ENCODE data around the gene C6orf52. TPM values are rescaled to one million over a fixed set of nuclear protein-coding genes. Genes with fewer than 3 reads are reported as not detected.
"Not testable (repeated sequence)": the region's sequence is repeated elsewhere in the genome, so short reads cannot be mapped to it uniquely, and the experiment has no call there.

The C6orf52 gene
- total RNA-seq, 1 experiment from 2014 or later: 2.9 TPM

DNA sequence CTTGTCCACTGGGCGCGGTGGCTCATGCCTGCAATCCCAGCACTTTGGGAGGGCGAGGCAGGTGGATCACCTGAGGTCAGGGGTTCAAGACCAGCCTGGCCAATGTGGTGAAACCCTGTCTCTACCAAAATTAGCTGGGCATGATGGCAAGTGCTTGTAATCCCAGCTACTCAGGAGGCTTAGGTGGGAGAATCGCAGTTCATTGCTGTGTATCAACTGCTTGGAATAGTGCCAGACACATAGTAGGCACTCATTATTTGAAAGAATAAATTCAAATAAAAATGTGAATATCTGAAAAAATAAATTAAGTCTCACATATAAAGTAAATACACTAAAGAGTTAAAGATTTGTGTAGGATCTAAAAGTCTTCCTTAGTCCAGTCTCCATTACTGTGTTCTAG is 2.2 kb upstream of the C6orf52 start:
- DNase-seq (ENCODE audit: low read depth): no peak

DNA sequence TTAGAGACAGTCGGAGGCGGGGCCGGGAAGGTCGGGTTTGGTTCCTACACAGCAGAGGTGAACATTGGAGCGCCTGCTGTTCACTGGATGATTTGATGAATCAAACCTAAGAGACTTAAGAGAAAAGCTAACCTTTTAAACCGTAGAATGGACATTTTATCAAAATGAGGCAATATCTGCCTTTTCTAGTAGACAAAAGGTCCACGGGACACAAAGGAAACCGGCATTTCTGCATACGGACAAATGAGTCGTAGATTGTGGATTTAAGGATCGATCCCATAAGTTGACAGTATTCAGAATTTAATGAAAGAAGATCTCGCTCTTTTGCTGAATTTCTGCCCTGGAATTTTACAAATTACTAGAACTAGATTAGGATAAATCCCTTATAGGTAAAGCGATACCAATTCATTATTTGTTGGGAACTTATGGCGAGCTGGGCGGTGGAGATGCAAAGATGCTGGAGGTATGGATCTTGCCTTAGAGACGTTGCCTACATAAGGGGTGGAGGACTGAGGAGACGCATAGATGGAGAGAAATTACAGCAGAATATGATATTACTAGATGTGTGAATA is 756 bp upstream of the C6orf52 start:
- DNase-seq (ENCODE audit: low read depth): no peak

DNA sequence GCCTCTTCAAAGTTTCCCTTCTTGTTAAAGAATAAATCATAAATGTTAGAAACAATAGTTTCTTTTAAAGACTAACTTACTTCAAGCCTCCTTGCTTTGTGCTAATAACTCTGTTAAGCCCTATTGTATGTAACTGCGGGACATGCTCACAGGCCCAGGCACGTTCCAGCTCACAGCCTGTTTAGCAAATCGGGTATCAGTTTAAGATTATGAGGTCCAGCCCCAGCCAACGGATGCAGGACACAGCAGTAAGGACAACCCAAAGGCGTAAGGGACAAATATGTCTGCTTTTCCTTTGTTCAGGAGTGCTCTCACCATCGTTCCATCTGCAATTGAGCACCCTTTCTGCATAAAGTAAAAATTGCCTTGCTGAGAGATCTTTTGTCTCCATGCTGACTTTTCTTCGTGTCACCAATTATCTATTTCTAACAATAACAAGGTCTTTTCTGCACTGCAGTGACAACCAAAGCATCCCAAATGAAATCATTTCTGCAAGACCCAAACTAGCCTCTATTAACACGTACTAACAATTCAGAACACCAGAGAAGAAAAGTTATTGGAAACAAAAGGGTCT is 1.4 kb downstream of the C6orf52 start:
- no peak for DNase-seq (ENCODE audit: low read depth)

DNA sequence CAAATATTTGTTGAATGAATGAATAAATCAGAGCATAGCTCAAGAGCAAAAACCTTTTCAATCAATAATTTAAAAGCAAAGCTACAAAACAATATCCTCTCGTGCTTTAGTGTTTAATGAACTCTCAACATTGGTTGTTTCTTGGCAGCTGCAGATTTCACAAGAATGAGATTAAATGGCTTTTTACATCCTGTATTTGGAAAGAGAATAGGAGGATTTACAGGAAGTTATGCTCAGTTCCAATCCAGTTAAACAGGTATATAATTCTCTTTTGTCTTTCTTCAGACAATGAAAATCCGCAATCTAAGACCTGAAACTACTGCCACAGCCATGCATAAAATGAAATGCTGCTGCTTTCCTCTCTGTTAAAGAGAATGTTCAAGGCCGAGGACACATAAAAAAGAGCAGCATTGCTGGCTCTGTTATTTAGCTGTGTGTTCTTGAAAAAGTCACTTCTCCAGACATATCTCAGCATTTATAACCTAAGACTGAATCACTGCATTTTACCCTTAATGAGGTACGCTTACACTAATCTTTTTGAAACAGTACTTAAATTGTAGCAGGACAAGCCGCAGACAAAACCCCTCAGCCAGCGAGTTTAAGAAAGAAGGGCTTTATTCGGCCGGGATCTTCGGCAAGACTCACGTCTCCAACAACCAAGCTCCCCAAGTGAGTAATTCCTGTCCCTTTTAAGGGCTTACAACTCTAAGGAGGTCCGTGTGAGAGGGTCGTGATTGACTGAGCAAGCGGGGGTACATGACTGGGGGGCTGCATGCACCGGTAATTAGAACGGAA is 3.6 kb downstream of the C6orf52 start:
- no peak for DNase-seq (ENCODE audit: low read depth)

DNA sequence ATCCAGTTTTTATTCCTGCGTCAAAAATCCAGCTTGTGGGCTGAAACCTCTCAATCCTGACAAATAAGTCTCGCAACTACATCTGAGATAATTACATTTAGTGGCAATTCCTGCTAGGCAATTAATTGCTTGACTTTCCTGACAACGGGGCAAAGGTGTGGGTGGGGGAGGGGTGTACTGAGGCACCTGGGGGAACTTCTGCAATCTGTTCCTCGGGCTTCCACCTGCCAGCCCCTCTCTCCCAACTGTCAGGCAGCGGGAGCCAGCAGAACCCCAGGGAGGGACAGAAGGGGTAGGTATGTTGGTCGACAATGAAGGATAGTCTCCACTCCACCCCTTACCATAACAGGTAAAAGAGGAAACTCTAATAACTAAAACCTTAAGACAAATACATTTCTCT is 6.8 kb downstream of the C6orf52 start:
- DNase-seq (ENCODE audit: low read depth): no peak

DNA sequence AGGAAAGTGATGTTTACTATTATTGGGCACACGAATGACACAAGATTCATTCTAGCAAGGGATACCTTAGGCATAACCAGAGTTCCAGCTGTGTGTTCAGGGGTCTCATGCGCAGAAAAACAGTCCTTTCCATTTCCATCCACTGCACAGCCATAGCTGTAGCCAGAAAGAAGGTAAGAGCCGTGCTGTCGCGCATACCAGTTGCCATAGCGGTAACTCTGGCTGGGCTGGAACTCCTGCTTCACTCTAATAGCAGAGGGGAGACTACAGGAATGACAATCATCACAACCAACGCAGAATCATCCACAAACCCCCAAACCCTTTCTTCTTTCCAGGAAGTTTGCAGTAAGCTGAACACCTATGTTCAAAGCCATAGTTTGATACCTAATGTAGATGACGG is 7.5 kb downstream of the C6orf52 start:
- no peak for DNase-seq (ENCODE audit: low read depth)

DNA sequence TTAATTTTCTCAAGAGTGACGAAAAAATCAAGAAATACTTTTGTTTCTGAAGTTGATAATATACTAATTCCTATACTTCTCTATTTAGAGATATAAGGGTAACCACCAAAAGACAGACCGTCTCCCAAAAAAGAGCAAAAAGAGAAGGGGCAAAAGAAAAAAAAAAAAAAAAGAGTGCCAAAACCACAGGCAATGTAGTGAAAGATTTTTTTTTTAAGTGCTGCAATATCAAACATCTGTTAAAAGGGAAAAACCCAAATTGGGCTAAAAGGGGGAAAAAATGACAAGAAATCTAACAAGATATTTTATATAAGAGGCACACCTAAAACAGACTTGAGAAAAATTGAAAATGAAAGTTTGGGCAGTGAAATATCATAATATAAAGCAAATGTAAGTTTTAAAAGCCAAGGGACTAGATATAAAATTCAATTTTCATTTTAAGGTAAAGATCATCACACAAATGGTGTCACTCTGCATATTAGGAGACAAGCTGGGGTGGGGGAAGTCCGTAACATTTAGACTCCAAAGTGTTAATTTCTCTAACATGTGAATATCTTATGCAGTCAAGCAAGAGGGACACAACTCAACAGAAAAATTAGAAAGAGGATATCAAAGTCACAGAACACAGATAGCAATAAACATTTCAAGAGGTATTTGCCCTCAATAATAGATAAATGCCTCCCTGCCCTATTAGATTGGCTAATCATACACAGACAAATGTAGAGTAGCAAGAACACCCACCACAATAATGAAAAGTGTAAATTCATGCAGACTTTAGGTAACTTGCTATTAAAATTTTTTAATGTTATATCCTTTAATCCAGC is 9.1 kb downstream of the C6orf52 start:
- no peak for DNase-seq (ENCODE audit: low read depth)

DNA sequence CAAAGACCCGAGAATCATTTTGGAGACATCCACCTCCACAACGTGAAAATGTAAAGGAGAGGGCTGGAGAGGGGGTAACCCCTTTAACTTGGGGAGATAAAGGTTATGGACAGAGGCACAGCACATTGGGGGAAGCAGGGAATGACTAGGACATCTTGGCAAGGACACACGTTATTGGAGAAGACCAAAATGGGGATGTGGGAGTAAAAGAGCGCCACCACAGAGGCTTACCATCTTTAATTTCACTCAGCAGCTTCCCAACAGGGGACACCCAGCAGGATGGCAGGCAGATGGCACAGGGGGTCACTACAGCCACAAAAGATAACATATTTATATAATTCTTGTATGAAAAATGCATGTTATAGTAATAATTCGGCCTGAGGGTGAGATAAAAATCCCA is 9.8 kb downstream of the C6orf52 start:
- DNase-seq (ENCODE audit: low read depth): no peak

DNA sequence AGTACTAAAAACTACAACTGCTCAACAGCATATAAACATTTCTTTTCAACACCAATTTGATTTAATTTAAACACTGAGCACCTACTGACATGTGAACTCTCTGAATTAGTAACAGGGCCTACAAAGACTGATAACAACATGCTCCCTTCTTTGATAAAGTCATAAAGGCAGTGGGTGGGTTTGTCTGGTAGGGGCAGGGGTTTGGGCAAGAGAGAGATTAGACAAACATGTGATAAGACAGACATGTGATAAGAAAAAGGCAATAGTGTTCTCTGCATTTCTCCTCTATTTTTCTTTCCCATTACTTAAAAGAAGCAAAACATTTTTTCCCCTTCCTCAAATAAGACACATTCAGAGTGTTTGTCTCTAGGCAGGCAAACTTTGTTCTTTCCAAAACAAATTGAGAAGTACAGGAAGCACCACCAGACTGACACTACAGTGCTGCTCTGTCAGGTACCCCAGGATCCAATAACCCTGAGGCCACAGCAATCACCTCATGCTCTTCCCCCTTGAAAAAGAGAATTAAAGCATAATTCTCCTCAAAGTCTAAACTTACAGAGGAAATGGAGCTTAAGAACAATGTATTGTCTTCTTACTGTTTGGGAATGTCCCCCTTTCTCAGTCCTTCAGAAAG is 11.9 kb downstream of the C6orf52 start:
- no peak for DNase-seq (ENCODE audit: low read depth)

DNA sequence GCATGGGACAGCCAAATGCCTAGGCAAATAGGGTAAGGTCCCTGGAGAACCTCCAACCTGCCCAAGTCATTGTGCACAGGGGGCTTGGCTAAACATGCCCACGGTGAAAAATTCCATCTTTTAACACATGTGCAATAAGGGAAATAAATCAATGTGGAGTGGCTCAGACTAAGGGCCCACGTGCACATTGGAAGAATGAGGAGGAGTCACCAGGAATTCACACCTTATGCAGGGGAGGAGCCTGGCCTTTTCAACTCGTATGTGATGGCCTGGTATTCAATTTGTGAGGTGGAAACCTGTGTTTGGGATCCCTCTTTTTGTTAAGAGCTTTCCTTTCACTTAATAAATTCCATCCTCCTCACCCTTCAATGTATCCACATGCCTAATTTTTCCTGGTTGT is 12.6 kb downstream of the C6orf52 start:
- no peak for DNase-seq (ENCODE audit: low read depth)

DNA sequence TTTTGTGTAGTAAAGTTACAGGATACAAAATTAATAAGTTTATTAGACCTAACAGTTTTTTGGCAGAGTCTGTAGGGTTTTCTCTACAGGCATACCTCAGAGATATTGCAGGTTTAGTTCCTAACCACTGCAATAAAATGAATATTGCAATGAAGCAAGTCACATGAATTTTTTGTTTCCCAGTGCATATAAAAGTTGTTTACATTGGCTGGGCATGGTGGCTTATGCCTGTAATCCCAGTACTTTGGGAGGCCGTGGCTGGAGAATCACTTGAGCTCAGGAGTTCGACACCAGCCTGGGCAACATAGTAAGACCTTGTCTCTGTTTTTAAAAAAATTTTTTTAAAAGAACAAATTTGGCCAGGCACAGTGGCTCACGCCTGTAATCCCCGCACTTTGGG is 16.0 kb downstream of the C6orf52 start:
- DNase-seq (ENCODE audit: low read depth): no peak

DNA sequence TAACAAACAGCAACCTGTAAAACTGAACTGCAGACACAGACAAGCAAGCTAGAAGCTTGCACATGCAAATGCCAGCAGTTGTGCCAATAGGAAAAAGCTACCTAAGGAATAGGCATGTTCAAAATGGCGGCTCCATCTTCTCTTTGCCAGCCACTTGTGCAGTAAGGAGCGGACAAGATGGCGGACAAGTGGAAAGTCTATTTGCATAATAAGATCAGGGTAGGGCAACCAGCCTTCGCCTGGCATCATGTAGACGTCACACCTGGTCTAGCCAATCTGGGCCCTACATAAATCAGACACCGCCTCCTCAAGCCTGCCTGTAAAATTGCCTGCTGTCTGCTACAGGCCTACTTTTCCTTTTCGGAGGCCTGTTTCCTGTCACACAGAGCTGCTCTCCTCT is 18.0 kb downstream of the C6orf52 start:
- no peak for DNase-seq (ENCODE audit: low read depth)

DNA sequence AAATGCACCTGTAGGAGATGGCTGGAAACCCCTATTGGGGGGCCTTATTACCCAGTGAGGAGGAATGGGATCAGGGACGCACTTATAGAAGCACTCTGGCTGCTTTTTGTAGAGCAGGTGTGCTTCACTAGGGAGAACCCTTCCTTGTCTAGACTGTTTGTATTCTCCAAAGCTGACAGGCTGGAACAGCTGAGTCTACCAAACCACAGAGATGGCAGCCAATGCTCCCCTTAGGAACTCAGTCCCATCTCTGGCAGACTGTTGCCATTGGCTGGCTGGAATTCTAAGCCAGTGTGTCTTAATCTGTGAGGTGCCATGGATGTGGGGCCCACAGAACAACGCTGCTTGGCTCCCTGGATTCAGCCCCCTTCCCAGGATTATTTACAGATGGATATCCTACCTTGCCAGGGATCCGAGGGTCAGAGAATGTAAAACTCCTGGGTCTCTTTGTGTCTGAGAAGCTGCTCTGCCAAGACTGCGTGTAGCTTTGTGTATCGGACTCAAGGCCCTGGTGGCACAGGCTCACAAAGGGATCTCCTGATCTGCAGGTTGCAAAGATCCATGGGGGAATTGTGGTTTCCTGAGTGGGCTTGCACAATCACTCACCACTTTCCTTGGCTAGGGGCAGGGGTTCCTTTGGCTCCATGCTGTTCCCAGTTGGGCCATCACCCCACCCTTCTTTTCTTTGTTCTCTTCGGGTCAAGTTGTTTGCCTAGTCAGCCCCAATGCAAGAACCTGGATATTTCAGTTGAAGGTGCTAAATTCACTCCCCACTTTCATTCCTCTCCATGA is 26.1 kb downstream of the C6orf52 start:
- DNase-seq (ENCODE audit: low read depth): no peak

DNA sequence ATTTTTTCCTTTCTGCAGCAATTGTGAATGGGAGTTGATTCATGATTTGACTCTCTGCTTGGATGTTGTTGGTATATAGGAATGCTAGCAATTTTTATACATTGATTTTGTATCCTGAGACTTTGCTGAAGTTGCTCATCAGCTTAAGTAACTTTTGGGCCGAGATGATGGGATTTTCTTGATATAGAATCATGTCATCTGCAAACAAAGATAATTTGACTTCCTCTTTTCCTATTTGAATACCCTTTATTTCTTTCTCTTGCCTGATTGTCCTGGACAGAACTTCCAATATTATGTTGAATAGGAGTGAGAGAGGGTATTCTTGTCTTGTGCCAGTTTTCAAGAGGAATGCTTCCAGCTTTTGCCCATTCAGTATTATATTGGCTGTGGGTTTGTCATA is 28.8 kb downstream of the C6orf52 start:
- not testable (repeated sequence) for DNase-seq (ENCODE audit: low read depth)

DNA sequence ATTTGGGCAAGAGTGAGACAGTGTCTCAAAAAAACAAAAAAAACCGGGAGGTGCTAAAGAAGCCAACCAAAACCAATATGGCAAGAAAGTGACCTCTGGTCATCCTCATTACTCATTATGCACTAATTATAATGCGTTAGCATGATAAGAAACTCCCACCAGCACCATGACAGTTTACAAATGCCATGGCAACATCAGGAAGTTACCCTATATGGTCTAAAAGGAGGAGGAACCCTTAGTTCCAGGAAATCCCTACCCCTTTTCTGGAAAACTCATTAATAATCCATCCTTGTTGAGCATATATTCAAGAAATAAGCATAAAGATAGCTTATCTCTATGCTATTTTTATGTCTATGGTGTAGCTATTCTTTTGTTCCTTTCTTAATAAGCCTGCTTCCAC is 31.7 kb downstream of the C6orf52 start:
- no peak for DNase-seq (ENCODE audit: low read depth)

DNA sequence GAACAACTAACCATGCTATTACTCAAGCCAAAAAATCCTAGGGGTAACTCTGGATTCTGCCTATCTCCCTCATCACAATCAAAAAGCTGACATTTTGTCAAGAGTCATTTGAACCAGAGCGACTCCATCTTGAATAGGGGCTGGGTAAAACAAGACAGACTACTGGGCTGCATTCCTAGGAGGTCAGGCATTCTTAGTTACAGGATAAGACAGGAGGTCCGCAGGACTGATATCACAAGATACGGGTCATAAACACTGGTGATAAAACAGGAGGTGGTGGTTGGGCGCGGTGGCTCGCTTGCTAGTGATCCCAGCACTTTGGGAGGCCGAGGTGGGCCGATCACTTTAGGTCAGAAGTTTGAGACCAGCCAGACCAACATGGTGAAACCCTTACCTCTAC is 32.2 kb downstream of the C6orf52 start:
- DNase-seq (ENCODE audit: low read depth): no peak

DNA sequence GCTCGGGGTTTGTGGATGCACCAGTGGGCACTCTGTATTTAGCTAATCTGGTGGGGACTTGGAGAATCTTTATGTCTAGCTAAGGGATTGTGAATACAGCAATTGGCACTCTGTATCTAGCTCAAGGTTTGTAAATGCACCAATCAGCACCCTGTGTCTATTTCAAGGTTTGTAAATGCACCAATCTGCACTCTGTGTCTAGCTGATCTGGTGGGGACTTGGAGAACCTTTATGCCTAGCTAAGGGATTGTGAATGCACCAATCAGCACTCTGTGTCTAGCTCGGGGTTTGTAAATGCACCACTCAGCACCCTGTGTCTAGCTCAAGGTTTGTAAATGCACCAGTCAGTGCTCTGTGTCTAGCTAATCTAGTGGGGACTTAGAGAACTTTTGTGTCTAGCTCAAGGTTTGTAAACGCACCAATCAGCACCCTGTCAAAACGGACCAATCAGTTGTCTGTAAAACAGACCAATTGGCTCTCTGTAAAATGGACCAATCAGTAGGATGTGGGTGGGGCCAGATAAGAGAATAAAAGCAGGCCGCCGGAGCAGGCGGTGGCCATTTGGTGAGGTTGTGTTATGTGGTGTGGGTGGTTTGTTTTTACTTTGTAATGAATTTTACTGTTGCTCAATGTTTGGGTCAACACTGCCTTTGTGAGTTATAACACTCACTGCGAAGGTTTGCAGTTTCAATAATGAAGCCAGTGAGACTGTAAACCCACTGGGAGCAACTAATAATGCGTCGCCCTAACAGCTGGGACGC is 33.8 kb downstream of the C6orf52 start:
- not testable (repeated sequence) for DNase-seq (ENCODE audit: low read depth)

DNA sequence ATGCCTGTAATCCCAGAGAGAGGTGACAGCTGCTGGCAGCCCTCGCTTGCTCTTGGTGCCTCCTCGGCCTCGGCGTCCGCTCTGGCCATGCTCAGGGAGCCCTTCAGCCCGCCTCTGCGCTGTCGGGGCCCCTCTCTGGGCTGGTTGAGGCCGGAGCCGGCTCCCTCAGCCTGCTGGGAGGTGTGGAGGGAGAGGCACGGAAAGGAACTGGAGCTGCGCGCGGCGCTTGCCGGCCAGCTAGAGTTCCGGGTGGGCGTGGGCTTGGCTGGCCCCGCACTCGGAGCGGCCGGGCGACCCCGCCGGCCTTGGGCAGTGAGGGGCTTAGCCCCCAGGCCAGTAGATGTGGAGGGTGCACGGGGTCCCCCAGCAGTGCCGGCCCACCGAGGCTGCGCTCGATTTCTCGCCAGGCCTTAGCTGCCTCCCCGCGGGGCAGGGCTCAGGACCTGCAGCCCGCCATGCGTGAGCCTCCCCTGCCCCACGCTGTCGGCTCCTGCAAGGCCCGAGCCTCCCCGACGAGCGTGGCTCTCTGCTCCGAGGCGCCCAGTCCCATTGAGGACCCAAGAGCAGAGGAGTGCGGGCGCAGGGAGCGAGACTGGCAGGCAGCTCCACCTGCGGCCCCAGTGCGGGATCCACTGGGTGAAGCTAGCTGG is 34.6 kb downstream of the C6orf52 start:
- DNase-seq (ENCODE audit: low read depth): peak; percentile 17

DNA sequence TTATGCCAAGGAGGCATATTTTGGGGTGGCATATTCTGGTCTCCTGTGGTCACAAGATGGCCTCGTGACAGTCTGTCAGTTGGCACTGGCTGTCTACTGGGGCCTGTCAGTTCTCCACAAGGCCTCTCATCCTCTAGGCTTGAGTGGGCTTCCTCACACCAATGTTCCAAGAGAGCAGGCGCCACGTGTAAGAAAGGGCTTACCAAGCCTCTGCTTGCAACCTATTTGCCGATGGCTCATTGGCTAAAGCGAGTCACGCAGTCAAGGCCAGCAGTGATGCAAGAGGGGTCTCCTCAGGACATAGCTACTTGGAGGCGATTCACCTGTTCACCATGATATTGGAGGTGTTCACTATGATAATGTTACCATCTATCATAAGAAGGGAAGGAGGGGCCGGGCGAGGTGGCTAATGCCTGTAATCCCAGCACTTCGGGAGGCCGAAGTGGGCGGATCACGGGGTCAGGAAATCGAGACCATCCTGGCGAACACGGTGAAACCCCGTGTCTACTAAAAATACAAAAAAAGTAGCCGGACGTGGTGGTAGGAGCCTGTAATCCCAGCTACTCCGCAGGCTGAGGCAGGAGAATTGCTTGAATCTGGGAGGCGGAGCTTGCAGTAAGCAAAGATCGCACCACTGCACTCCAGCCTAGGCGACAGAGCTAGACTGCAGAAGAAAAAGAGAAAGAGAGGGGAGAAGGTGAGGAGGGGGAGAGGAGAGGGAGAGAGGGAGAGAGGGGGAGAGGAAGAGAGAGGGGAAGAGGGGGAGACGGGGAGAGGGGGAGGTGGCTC is 35.3 kb downstream of the C6orf52 start:
- no peak for DNase-seq (ENCODE audit: low read depth)

All from HT1080 (cell line).